SK-N-SH treated with all-trans-retinoic acid at 6 μM for 48 hours (cell line): ENCODE measurements around the gene MAST4.

Source experiments
- ARNTL ChIP-seq: fragments of 450-650 bp; formaldehyde crosslinking; IDR thresholded peaks from 2 replicates; pipeline ENCODE4 v1.5.0; 2020; ENCODE audit warnings: low read depth, mild to moderate bottlenecking, moderate library complexity, borderline replicate concordance
- BACH2 ChIP-seq: fragments of 250-450 bp; sonication (Bioruptor Pico); IDR thresholded peaks from 2 replicates; pipeline ENCODE4 v1.9.0; 2021; ENCODE audit warnings: mild to moderate bottlenecking, borderline replicate concordance
- ESRRG ChIP-seq: fragments of 250-450 bp; sonication (Bioruptor Pico); IDR thresholded peaks from 2 replicates; pipeline ENCODE4 v1.6.1; 2021; ENCODE audit warnings: mild to moderate bottlenecking
- ISL1 ChIP-seq: fragments of 250-450 bp; sonication (Bioruptor Pico); IDR thresholded peaks from 2 replicates; pipeline ENCODE4 v2.1.2; 2022; ENCODE audit warnings: mild to moderate bottlenecking, moderate library complexity
- RARB ChIP-seq: fragments of 250-450 bp; sonication (Bioruptor Pico); IDR thresholded peaks from 2 replicates; pipeline ENCODE4 v1.8.0; 2021; ENCODE audit warnings: mild to moderate bottlenecking, moderate library complexity
- SNAI2 ChIP-seq: fragments of 250-450 bp; sonication (Bioruptor Pico); IDR thresholded peaks from 2 replicates; pipeline ENCODE4 v1.5.0; 2020; ENCODE audit warnings: mild to moderate bottlenecking, moderate library complexity
- TOX ChIP-seq: fragments of 250-450 bp; sonication (Bioruptor Pico); IDR thresholded peaks from 2 replicates; pipeline ENCODE4 v1.8.0; 2021; ENCODE audit warnings: mild to moderate bottlenecking, moderate library complexity, borderline replicate concordance
- ZFP3 ChIP-seq: fragments of 250-450 bp; sonication (Bioruptor Pico); IDR thresholded peaks from 2 replicates; pipeline ENCODE4 v1.5.0; 2020; ENCODE audit warnings: mild to moderate bottlenecking, moderate library complexity
- ZFP30 ChIP-seq: fragments of 450-650 bp; formaldehyde crosslinking; IDR thresholded peaks from 2 replicates; pipeline ENCODE4 v1.5.0; 2022; ENCODE audit warnings: mild to moderate bottlenecking, moderate library complexity
- ZNF565 ChIP-seq: fragments of 450-650 bp; formaldehyde crosslinking; conservative IDR thresholded peaks from 2 replicates; pipeline ENCODE4 v1.5.0; 2020; ENCODE audit warnings: low read depth, mild to moderate bottlenecking, moderate library complexity
- TF ChIP-seq, protein P1 (sequence below): fragments of 250-450 bp; sonication (Bioruptor Pico); IDR thresholded peaks from 2 replicates; pipeline ENCODE4 v1.8.0; 2020; ENCODE audit warnings: mild to moderate bottlenecking, moderate library complexity, borderline replicate concordance
- TF ChIP-seq, protein P2 (sequence below): fragments of 250-450 bp; sonication (Bioruptor Pico); IDR thresholded peaks from 2 replicates; pipeline ENCODE4 v1.5.1; 2020; ENCODE audit warnings: low read depth, mild to moderate bottlenecking, moderate library complexity

DNA sequence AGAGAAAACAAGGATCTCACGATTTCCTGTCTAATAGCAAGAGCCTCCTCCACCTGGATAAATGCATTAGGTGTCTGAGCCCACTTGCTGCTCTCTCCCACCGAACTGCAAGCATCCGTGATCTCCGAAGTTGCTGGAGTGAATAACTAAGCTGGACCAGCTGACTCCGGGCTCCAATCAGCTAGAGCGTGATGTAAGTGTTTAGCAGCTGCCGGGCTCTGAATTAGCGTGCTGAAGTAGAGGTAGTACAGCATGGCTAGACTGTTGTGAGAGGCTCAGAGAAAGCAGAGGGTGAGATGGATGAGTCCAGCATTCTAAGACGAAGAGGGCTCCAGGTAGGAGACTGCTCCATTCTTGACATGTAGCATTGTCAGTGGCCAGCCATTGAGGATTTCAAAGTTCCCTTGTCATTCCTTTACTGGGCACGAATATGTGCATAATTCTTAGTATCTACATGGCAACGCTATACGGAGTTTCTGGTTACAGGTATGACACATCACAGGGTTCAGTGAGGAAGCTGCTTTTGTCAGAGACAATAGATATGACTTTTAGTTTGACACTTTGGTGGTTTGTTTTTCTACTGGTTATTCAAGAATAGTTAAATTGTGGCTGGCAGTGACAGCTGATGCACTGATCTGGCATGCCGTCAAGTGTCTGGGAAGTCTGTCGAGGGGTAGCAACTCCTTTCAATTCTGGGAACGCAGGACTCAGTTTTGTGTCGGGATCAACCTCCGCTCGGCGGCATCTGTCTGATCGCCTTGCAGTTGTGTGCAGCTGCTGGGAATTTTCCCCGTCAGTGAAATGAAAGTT is 232.6 kb downstream of the MAST4 start:
- TF ChIP-seq SNAI2 (CRISPR knock-in tag) (no peak), TOX (no peak), ZFP3 (CRISPR knock-in tag) (no peak), ESRRG (CRISPR knock-in tag) (no peak), RARB (CRISPR knock-in tag) (no peak), ZFP30 (CRISPR knock-in tag) (no peak), ISL1 (CRISPR knock-in tag) (no peak), ARNTL (CRISPR knock-in tag) (no peak), ZNF565 (CRISPR knock-in tag) (no peak), BACH2 (CRISPR knock-in tag) (no peak)
- TF ChIP-seq, protein P1, sequence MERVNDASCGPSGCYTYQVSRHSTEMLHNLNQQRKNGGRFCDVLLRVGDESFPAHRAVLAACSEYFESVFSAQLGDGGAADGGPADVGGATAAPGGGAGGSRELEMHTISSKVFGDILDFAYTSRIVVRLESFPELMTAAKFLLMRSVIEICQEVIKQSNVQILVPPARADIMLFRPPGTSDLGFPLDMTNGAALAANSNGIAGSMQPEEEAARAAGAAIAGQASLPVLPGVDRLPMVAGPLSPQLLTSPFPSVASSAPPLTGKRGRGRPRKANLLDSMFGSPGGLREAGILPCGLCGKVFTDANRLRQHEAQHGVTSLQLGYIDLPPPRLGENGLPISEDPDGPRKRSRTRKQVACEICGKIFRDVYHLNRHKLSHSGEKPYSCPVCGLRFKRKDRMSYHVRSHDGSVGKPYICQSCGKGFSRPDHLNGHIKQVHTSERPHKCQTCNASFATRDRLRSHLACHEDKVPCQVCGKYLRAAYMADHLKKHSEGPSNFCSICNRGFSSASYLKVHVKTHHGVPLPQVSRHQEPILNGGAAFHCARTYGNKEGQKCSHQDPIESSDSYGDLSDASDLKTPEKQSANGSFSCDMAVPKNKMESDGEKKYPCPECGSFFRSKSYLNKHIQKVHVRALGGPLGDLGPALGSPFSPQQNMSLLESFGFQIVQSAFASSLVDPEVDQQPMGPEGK (CRISPR knock-in tag) = no peak
- TF ChIP-seq, protein P2, sequence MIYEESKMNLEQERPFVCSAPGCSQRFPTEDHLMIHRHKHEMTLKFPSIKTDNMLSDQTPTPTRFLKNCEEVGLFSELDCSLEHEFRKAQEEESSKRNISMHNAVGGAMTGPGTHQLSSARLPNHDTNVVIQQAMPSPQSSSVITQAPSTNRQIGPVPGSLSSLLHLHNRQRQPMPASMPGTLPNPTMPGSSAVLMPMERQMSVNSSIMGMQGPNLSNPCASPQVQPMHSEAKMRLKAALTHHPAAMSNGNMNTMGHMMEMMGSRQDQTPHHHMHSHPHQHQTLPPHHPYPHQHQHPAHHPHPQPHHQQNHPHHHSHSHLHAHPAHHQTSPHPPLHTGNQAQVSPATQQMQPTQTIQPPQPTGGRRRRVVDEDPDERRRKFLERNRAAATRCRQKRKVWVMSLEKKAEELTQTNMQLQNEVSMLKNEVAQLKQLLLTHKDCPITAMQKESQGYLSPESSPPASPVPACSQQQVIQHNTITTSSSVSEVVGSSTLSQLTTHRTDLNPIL = no peak
